H1 (cell line): Measurements from ENCODE around the gene EPB41L4A. TPM values are rescaled to one million over a fixed set of nuclear protein-coding genes. Genes with fewer than 3 reads are reported as not detected.

ENCODE experiments used
- ATF3 ChIP-seq: IDR thresholded peaks from 2 replicates; pipeline ENCODE4 v1.6.1; 2011; ENCODE audit warnings: low read depth, mild to moderate bottlenecking, low read length; ENCODE audit not compliant: insufficient read depth
- polyA plus RNA-seq, 7 experiments: library from polyadenylated mRNA; depleted of rRNA in 3 of 7; stranded (reverse) in 5 of 7; unstranded in 2 of 7; fragments of >200 nt in 5 of 7; fragments of 200-250 nt in 2 of 7; gene quantifications; 1 replicate in 5 of 7; 2 replicates in 1 of 7; 4 replicates in 1 of 7; pipeline versions ENCODE4 v1.2.1 to v1.2.3, GENCODE V29; 2011 to 2013; ENCODE audit warnings: missing spikeins in 2 of 7, mixed read lengths in 2 of 7
- total RNA-seq: library from RNA; stranded (reverse); fragmentation: NEBNext Ultra II Directional; extraction: Animal tissue kit (Norgen Biotek cat#: 25700); gene quantifications from 2 replicates; pipeline ENCODE4 v1.2.1, GENCODE V29; 2021

The EPB41L4A gene
- total and polyA plus RNA-seq, 2 of the 8 experiments (the other 6 are each of a cell fraction or from before 2014, with no cell fraction given) = 1.6 to 4.6 TPM

- TF ChIP-seq ATF3 = no peak
Measured at GRCh38 chr5:112320408-112320807, 98.7 kb downstream of the EPB41L4A start (continued).
